Right lobe of liver (tissue), 4 donors: Measurements from ENCODE around the gene THTPA.

Experiments used
- CTCF ChIP-seq, 4 donors: fragments of 200-600 bp in 3 of 4; fragments of 450-650 bp in 1 of 4; IDR thresholded peaks; one replicate each; pipeline versions ENCODE4 v1.5.1 to v1.8.0; 2016 to 2022; ENCODE audit warnings: antibody characterized with exemption in 4 of 4, mild to moderate bottlenecking in 2 of 4
- POLR2A ChIP-seq: fragments of 450-650 bp; IDR thresholded peaks from one replicate; pipeline ENCODE4 v1.6.1; 2017; ENCODE audit warnings: antibody characterized with exemption, mild to moderate bottlenecking
- donor health status: DM: no; HTN: no; CAD: no.
- donor health status: DM: no; HTN: no; CAD: no.
- donor health status: DM: no; HTN: yes; CAD: no.

DNA sequence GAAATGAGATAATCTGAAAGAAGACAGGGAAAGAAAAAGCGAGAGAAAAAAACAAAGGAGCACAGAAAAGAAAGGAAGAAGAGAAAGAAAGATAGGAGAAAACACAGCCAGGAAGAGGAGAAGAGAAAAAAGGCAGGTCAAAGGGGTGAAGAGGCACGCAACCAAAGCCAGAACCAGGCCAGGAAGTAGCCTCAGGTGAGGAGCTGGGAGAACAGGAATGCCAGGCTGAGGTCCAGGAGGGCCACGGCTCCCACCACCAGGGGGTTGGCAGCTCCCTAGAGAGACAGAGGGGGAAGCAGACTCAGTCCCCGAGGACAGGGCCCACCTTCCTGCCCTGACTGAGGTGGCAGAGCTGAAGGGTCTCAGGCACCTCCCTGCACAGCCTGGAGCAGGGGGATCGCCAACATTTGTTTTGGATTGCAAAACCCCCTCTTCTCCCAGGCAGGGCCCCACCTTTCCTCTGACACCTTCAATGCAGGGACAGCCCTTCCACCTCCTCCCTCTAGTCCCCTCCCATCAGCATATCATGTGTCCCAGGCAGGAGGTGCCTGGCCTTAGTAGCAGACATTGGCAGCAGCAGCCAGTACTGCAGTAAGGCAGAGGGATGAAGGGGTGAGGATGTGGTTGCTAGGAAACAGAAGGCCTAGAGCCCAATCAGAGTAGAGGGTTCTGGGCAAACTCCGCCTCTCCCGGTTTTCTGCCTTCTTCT is 13.5 kb downstream of the THTPA start:
- TF ChIP-seq CTCF (IDR thresholded peaks at IDR 0.05) (no peak), POLR2A (no peak)
